GM23338 (cell line): ENCODE results near the gene PCNX1. TPM values are rescaled to one million over a fixed set of nuclear protein-coding genes. Genes with fewer than 3 reads are reported as not detected.
A peak's percentile ranks its signal among the peaks of the same experiment; 100 is the strongest.

ENCODE experiments used
- ATAC-seq: fragments of 200-7000 bp; cut with Tn5 transposase; 3 replicates; pipeline ENCODE4 v1.9.1; 2020
- DNase-seq: peaks from one replicate; pipeline ENCODE4 v3.0.0-alpha.2; 2015; ENCODE audit warnings: low spot score
- H2AFZ ChIP-seq: fragments of 200-600 bp; sonication (generic); 2 replicates; pipeline ENCODE4 v1.8.0; 2016; ENCODE audit warnings: antibody characterized with exemption, mild to moderate bottlenecking, moderate library complexity
- H3F3A ChIP-seq: fragments of 200-600 bp; sonication (generic); replicated peaks from 2 replicates; pipeline ENCODE4 v1.8.0; 2017; ENCODE audit warnings: antibody characterized with exemption, mixed run types, low read depth
- H3K27ac ChIP-seq: fragments of 200-600 bp; sonication (generic); 2 replicates; pipeline ENCODE4 v1.6.1; 2016; ENCODE audit warnings: low read depth
- H3K27me3 ChIP-seq: fragments of 200-600 bp; sonication (generic); 2 replicates; pipeline ENCODE4 v1.8.0; 2016; ENCODE audit warnings: mild to moderate bottlenecking, mixed run types, moderate library complexity; ENCODE audit not compliant: insufficient read depth
- H3K36me3 ChIP-seq: fragments of 200-600 bp; sonication (generic); 2 replicates; pipeline ENCODE4 v1.8.0; 2016; ENCODE audit warnings: mild to moderate bottlenecking; ENCODE audit not compliant: insufficient read depth
- H3K4me1 ChIP-seq: fragments of 200-600 bp; sonication (generic); 2 replicates; pipeline ENCODE4 v1.8.0; 2016; ENCODE audit warnings: mild to moderate bottlenecking, moderate library complexity; ENCODE audit not compliant: insufficient read depth
- H3K4me2 ChIP-seq: fragments of 200-600 bp; sonication (generic); 2 replicates; pipeline ENCODE4 v1.7.1; 2017; ENCODE audit warnings: mixed run types
- H3K4me3 ChIP-seq: fragments of 200-600 bp; sonication (generic); 2 replicates; pipeline ENCODE4 v1.6.1; 2016; ENCODE audit warnings: mixed run types
- H3K79me2 ChIP-seq: fragments of 200-600 bp; sonication (generic); replicated peaks from 2 replicates; pipeline ENCODE4 v1.8.0; 2017; ENCODE audit warnings: mild to moderate bottlenecking; ENCODE audit not compliant: insufficient read depth
- H3K9me2 ChIP-seq: fragments of 200-600 bp; sonication (generic); 2 replicates; pipeline ENCODE4 v1.8.0; 2017; ENCODE audit not compliant: insufficient read depth
- H4K20me1 ChIP-seq: fragments of 200-600 bp; sonication (generic); replicated peaks from 2 replicates; pipeline ENCODE4 v1.8.0; 2017; ENCODE audit warnings: mild to moderate bottlenecking; ENCODE audit not compliant: insufficient read depth
- H3K27ac Mint-ChIP-seq: 2 replicates; pipeline ENCODE4 v1.8.0; 2020; ENCODE audit warnings: inconsistent platforms, mild to moderate bottlenecking, moderate library complexity, mixed read lengths
- H3K27me3 Mint-ChIP-seq: 3 replicates; pipeline ENCODE4 v1.8.0; 2022; ENCODE audit warnings: low read depth, mild to moderate bottlenecking, moderate library complexity, mixed read lengths, inconsistent platforms; ENCODE audit not compliant: insufficient read depth, poor library complexity
- H3K36me3 Mint-ChIP-seq: 3 replicates; pipeline ENCODE4 v1.8.0; 2021; ENCODE audit warnings: low read depth, mild to moderate bottlenecking, inconsistent platforms, moderate library complexity, mixed read lengths
- H3K4me1 Mint-ChIP-seq: 3 replicates; pipeline ENCODE4 v1.8.0; 2020; ENCODE audit warnings: mild to moderate bottlenecking, inconsistent platforms, mixed read lengths
- H3K4me3 Mint-ChIP-seq: 3 replicates; pipeline ENCODE4 v1.8.0; 2021; ENCODE audit warnings: moderate library complexity, mild to moderate bottlenecking, inconsistent platforms, mixed read lengths
- H3K9me3 Mint-ChIP-seq: 3 replicates; pipeline ENCODE4 v1.8.0; 2020; ENCODE audit warnings: moderate library complexity, mild to moderate bottlenecking, inconsistent platforms, mixed read lengths
- CREB1 ChIP-seq: fragments of 250-450 bp; sonication (Bioruptor Pico); IDR thresholded peaks from 2 replicates; pipeline ENCODE4 v1.5.0; 2020; ENCODE audit warnings: low read depth, mild to moderate bottlenecking, moderate library complexity
- EZH2phosphoT487 ChIP-seq: fragments of 200-600 bp; sonication (generic); IDR thresholded peaks from one replicate; pipeline ENCODE4 v1.8.1; 2018; ENCODE audit warnings: antibody characterized with exemption; ENCODE audit not compliant: unreplicated experiment
- POLR2AphosphoS5 ChIP-seq: IDR thresholded peaks from 2 replicates; pipeline ENCODE4 v1.6.1; 2016; ENCODE audit warnings: antibody characterized with exemption, low read depth
- STAT1 ChIP-seq: IDR thresholded peaks from one replicate; pipeline ENCODE4 v1.6.1; 2016; ENCODE audit warnings: antibody characterized with exemption; ENCODE audit not compliant: unreplicated experiment
- polyA plus RNA-seq: library from polyadenylated mRNA; unstranded; fragments of >200 nt; fragmentation: Nextera tagmentation; extraction: Ambion mirVana; gene quantifications from 2 replicates; pipeline ENCODE4 v1.2.1, GENCODE V29; 2016
- total RNA-seq: library from RNA; depleted of rRNA; stranded (reverse); fragments of >200 nt; shearing (Covaris generic); gene quantifications from 2 replicates; pipeline ENCODE4 v1.2.3, GENCODE V29; 2014
- TF ChIP-seq, protein P1 (sequence below): fragments of 250-450 bp; sonication (Bioruptor Pico); IDR thresholded peaks from 2 replicates; pipeline ENCODE4 v1.5.0; 2020; ENCODE audit warnings: mild to moderate bottlenecking, moderate library complexity

Gene PCNX1
- total and polyA plus RNA-seq, 2 experiments from 2014 or later: 19.4 to 53.1 TPM

DNA sequence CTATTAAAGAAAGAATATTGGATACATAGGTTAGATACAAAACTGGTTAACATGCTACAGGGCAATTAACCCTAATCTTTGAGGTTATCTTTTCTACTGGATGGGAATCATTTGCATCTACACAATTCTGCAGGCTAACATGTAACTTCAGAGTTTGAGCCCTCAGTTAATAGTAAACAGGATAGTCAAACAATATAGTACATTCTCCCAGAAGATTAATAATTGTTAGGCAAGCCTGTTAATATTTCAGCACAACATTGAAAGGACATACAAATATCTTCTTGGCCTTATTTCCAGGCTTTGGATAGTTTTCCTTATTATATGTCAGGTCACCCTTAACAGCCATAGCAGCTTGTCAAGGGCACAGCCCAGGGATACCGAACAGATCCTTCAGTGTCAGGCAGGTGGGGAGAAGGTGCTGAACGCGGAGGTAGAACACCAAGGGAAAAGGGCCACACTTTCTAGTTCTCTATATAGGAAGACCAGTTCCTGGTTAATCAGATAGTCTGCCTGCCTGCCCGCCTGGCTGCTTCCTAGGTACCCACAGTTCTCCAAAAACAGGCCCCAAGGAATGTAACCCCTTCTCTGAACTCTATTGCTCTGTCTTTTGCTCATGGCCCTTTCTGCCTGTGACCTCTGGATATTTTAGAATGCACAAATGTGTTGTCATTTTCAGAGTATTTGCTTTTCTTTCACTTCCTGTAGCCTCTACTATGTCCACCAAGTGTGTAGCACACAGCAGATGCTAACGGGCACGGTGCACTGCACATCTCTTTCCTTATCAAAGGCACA lies 256.0 kb downstream of the PCNX1 start (continued):
- TF ChIP-seq, protein P1, sequence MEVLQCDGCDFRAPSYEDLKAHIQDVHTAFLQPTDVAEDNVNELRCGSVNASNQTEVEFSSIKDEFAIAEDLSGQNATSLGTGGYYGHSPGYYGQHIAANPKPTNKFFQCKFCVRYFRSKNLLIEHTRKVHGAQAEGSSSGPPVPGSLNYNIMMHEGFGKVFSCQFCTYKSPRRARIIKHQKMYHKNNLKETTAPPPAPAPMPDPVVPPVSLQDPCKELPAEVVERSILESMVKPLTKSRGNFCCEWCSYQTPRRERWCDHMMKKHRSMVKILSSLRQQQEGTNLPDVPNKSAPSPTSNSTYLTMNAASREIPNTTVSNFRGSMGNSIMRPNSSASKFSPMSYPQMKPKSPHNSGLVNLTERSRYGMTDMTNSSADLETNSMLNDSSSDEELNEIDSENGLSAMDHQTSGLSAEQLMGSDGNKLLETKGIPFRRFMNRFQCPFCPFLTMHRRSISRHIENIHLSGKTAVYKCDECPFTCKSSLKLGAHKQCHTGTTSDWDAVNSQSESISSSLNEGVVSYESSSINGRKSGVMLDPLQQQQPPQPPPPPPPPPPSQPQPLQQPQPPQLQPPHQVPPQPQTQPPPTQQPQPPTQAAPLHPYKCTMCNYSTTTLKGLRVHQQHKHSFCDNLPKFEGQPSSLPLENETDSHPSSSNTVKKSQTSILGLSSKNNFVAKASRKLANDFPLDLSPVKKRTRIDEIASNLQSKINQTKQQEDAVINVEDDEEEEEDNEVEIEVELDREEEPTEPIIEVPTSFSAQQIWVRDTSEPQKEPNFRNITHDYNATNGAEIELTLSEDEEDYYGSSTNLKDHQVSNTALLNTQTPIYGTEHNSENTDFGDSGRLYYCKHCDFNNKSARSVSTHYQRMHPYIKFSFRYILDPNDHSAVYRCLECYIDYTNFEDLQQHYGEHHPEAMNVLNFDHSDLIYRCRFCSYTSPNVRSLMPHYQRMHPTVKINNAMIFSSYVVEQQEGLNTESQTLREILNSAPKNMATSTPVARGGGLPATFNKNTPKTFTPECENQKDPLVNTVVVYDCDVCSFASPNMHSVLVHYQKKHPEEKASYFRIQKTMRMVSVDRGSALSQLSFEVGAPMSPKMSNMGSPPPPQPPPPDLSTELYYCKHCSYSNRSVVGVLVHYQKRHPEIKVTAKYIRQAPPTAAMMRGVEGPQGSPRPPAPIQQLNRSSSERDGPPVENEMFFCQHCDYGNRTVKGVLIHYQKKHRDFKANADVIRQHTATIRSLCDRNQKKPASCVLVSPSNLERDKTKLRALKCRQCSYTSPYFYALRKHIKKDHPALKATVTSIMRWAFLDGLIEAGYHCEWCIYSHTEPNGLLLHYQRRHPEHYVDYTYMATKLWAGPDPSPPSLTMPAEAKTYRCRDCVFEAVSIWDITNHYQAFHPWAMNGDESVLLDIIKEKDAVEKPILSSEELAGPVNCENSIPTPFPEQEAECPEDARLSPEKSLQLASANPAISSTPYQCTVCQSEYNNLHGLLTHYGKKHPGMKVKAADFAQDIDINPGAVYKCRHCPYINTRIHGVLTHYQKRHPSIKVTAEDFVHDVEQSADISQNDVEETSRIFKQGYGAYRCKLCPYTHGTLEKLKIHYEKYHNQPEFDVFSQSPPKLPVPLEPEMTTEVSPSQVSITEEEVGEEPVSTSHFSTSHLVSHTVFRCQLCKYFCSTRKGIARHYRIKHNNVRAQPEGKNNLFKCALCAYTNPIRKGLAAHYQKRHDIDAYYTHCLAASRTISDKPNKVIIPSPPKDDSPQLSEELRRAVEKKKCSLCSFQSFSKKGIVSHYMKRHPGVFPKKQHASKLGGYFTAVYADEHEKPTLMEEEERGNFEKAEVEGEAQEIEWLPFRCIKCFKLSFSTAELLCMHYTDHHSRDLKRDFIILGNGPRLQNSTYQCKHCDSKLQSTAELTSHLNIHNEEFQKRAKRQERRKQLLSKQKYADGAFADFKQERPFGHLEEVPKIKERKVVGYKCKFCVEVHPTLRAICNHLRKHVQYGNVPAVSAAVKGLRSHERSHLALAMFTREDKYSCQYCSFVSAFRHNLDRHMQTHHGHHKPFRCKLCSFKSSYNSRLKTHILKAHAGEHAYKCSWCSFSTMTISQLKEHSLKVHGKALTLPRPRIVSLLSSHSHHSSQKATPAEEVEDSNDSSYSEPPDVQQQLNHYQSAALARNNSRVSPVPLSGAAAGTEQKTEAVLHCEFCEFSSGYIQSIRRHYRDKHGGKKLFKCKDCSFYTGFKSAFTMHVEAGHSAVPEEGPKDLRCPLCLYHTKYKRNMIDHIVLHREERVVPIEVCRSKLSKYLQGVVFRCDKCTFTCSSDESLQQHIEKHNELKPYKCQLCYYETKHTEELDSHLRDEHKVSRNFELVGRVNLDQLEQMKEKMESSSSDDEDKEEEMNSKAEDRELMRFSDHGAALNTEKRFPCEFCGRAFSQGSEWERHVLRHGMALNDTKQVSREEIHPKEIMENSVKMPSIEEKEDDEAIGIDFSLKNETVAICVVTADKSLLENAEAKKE (CRISPR knock-in tag): no peak

GRCh38 chr14:71163842-71164629 lies 256.8 kb downstream of the PCNX1 start:
- Mint-ChIP-seq H3K27ac (no peak overlapping the region), H3K36me3 (peaks cover 2% of the 10 kb centered on the region; the same call in 1 of the 3 replicates), H3K9me3 (peaks cover 13% of the 10 kb centered on the region), H3K27me3 (peaks cover 2% of the 10 kb centered on the region), H3K4me1 (peaks cover 8% of the 10 kb centered on the region), H3K4me3 (no peak overlapping the region)
- DNase-seq: no peak
- H3F3A ChIP-seq: no peaks in the 10 kb centered on the region
- no peaks in the 10 kb centered on the region for H3K79me2 ChIP-seq
- H3K4me2 ChIP-seq: no peak overlapping the region
- H2AFZ ChIP-seq: peak overlapping the region; percentile 59; the same call in 1 of the 2 replicates
- no peak for ATAC-seq
- no peaks in the 10 kb centered on the region for H4K20me1 ChIP-seq
- no peak overlapping the region for H3K4me3 ChIP-seq
- no peak overlapping the region for H3K27ac ChIP-seq
- no peaks in the 10 kb centered on the region for H3K9me2 ChIP-seq
- no peaks in the 10 kb centered on the region for H3K36me3 ChIP-seq
- H3K27me3 ChIP-seq: no peaks in the 10 kb centered on the region
- H3K4me1 ChIP-seq: no peaks in the 10 kb centered on the region
- TF ChIP-seq EZH2phosphoT487 (no peak), CREB1 (CRISPR knock-in tag) (no peak), STAT1 (no peak), POLR2AphosphoS5 (no peak)
- TF ChIP-seq, protein P1 (CRISPR knock-in tag): no peak
